Skeletal muscle satellite cell (primary cell): ENCODE measurements around the gene SHISAL2A.
"Not testable (repeated sequence)": the region's sequence is repeated elsewhere in the genome, so short reads cannot be mapped to it uniquely, and the experiment has no call there.

Experiments used
- H3K27me3 ChIP-seq: 2 replicates; pipeline ENCODE4 v1.7.0; 2013; ENCODE audit warnings: low read length; ENCODE audit not compliant: control insufficient read depth, insufficient read depth
- H3K36me3 ChIP-seq: 2 replicates; pipeline ENCODE4 v1.7.0; 2013; ENCODE audit warnings: mild to moderate bottlenecking, control low read depth, low read length; ENCODE audit not compliant: insufficient read depth
- H3K4me1 ChIP-seq: 2 replicates; pipeline ENCODE4 v1.7.0; 2013; ENCODE audit warnings: low read length; ENCODE audit not compliant: control insufficient read depth, insufficient read depth
- H3K4me2 ChIP-seq: 2 replicates; pipeline ENCODE4 v1.7.0; 2013; ENCODE audit warnings: mild to moderate bottlenecking, low read length
- H3K4me3 ChIP-seq: 2 replicates; pipeline ENCODE4 v1.7.0; 2013; ENCODE audit warnings: low read length
- H3K9ac ChIP-seq: 2 replicates; pipeline ENCODE4 v1.7.0; 2013; ENCODE audit warnings: mild to moderate bottlenecking, low read depth, low read length, moderate library complexity
- H3K9me3 ChIP-seq: replicated peaks from 2 replicates; pipeline ENCODE4 v1.7.0; 2013; ENCODE audit warnings: mild to moderate bottlenecking, control low read depth, low read length

The SHISAL2A gene

GRCh38 chr1:52676249-52676903, 43.4 kb downstream of the SHISAL2A start:
- H3K9ac ChIP-seq, result no peak overlapping the region
- H3K9me3 ChIP-seq, result no peaks in the 10 kb centered on the region
- peaks cover 6% of the 10 kb centered on the region for H3K4me1 ChIP-seq
- H3K4me2 ChIP-seq, result no peak overlapping the region
- no peaks in the 10 kb centered on the region for H3K36me3 ChIP-seq
- H3K4me3 ChIP-seq, result no peak overlapping the region
- H3K27me3 ChIP-seq, result no peaks in the 10 kb centered on the region

- H3K9me3 ChIP-seq, result no peaks in the 10 kb centered on the region
- H3K4me3 ChIP-seq, result no peak overlapping the region
- no peaks in the 10 kb centered on the region for H3K36me3 ChIP-seq
- H3K9ac ChIP-seq, result no peak overlapping the region
- peaks cover 6% of the 10 kb centered on the region for H3K4me1 ChIP-seq
- H3K27me3 ChIP-seq, result no peaks in the 10 kb centered on the region
- no peak overlapping the region for H3K4me2 ChIP-seq
Measured at GRCh38 chr1:52677076-52677806, 44.3 kb downstream of the SHISAL2A start.

- H3K9ac ChIP-seq, result no peak overlapping the region
Measured at GRCh38 chr1:52679048-52679447, 46.1 kb downstream of the SHISAL2A start.

GRCh38 chr1:52679498-52679897, 46.5 kb downstream of the SHISAL2A start:
- Histone ChIP-seq H3K4me3 (no peak overlapping the region), H3K4me2 (no peak overlapping the region), H3K4me1 (peaks cover 5% of the 10 kb centered on the region), H3K27me3 (no peaks in the 10 kb centered on the region), H3K36me3 (no peaks in the 10 kb centered on the region), H3K9me3 (no peaks in the 10 kb centered on the region), H3K9ac (no peak overlapping the region)

More at GRCh38 chr1:52679048-52679447, 46.1 kb downstream of the SHISAL2A start:
- H3K36me3 ChIP-seq, result no peaks in the 10 kb centered on the region
- H3K4me2 ChIP-seq, result no peak overlapping the region
- no peaks in the 10 kb centered on the region for H3K27me3 ChIP-seq
- peaks cover 6% of the 10 kb centered on the region for H3K4me1 ChIP-seq
- H3K4me3 ChIP-seq, result no peak overlapping the region
- H3K9me3 ChIP-seq, result no peaks in the 10 kb centered on the region

- Histone ChIP-seq H3K4me2 (no peak overlapping the region), H3K9ac (no peak overlapping the region), H3K4me3 (no peak overlapping the region)
Measured at GRCh38 chr1:52680353-52680752, 47.4 kb downstream of the SHISAL2A start.

GRCh38 chr1:52681136-52681535, 48.2 kb downstream of the SHISAL2A start:
- H3K9me3 ChIP-seq, result no peaks in the 10 kb centered on the region
- no peak overlapping the region for H3K4me3 ChIP-seq
- H3K4me2 ChIP-seq, result no peak overlapping the region
- no peaks in the 10 kb centered on the region for H3K4me1 ChIP-seq
- H3K27me3 ChIP-seq, result no peaks in the 10 kb centered on the region
- H3K9ac ChIP-seq, result no peak overlapping the region
- H3K36me3 ChIP-seq, result peaks cover 8% of the 10 kb centered on the region

More at GRCh38 chr1:52680353-52680752, 47.4 kb downstream of the SHISAL2A start:
- Histone ChIP-seq H3K36me3 (peaks cover 8% of the 10 kb centered on the region), H3K4me1 (no peaks in the 10 kb centered on the region), H3K9me3 (no peaks in the 10 kb centered on the region), H3K27me3 (no peaks in the 10 kb centered on the region)

- Histone ChIP-seq H3K4me2 (no peak overlapping the region), H3K4me1 (no peaks in the 10 kb centered on the region), H3K9ac (no peak overlapping the region), H3K9me3 (no peaks in the 10 kb centered on the region), H3K27me3 (no peaks in the 10 kb centered on the region), H3K4me3 (no peak overlapping the region), H3K36me3 (peaks cover 26% of the 10 kb centered on the region)
Measured at GRCh38 chr1:52683367-52683940, 50.5 kb downstream of the SHISAL2A start.

GRCh38 chr1:52684545-52684944, 51.6 kb downstream of the SHISAL2A start:
- Histone ChIP-seq H3K27me3 (no peaks in the 10 kb centered on the region), H3K4me1 (no peaks in the 10 kb centered on the region), H3K36me3 (peaks cover 30% of the 10 kb centered on the region), H3K4me3 (no peak overlapping the region), H3K9ac (no peak overlapping the region), H3K4me2 (no peak overlapping the region), H3K9me3 (no peaks in the 10 kb centered on the region)

- H3K36me3 ChIP-seq, result peaks cover 37% of the 10 kb centered on the region
- H3K4me3 ChIP-seq, result not testable (repeated sequence)
Measured at GRCh38 chr1:52686261-52686751, 53.3 kb downstream of the SHISAL2A start.

GRCh38 chr1:52686830-52687229, 53.9 kb downstream of the SHISAL2A start:
- H3K4me2 ChIP-seq, result no peak overlapping the region
- peaks cover 39% of the 10 kb centered on the region for H3K36me3 ChIP-seq
- H3K27me3 ChIP-seq, result no peaks in the 10 kb centered on the region
- H3K4me1 ChIP-seq, result no peaks in the 10 kb centered on the region
- H3K9ac ChIP-seq, result no peak overlapping the region
- H3K4me3 ChIP-seq, result no peak overlapping the region
- no peaks in the 10 kb centered on the region for H3K9me3 ChIP-seq

More at GRCh38 chr1:52686261-52686751, 53.3 kb downstream of the SHISAL2A start:
- not testable (repeated sequence) for H3K9me3 ChIP-seq, H3K27me3 ChIP-seq, H3K9ac ChIP-seq, H3K4me1 ChIP-seq, H3K4me2 ChIP-seq

GRCh38 chr1:52691821-52692220, 58.9 kb downstream of the SHISAL2A start:
- H3K27me3 ChIP-seq, result no peaks in the 10 kb centered on the region
- H3K9ac ChIP-seq, result no peak overlapping the region
- no peak overlapping the region for H3K4me2 ChIP-seq
- H3K36me3 ChIP-seq, result peaks cover 37% of the 10 kb centered on the region
- H3K4me1 ChIP-seq, result no peaks in the 10 kb centered on the region
- no peak overlapping the region for H3K4me3 ChIP-seq
- no peaks in the 10 kb centered on the region for H3K9me3 ChIP-seq
